LNCaP clone FGC (cell line): Measurements from ENCODE around the gene ADAMTS16.

Source experiments
- DNase-seq: peaks from one replicate; pipeline ENCODE4 v3.0.0-alpha.2; 2011; ENCODE audit warnings: low read depth
- H3K4me3 ChIP-seq: 2 replicates; pipeline ENCODE4 v1.5.1; 2011; ENCODE audit warnings: mild to moderate bottlenecking, low read depth, low read length, control low read depth
- TF ChIP-seq, protein P1 (sequence below): IDR thresholded peaks from 2 replicates; pipeline ENCODE4 v1.5.1; 2012; ENCODE audit warnings: mild to moderate bottlenecking; ENCODE audit not compliant: control insufficient read depth, insufficient read depth; ENCODE audit errors: extremely low read depth

ADAMTS16 gene

GRCh38 chr5:5360941-5361520 lies 220.9 kb downstream of the ADAMTS16 start:
- TF ChIP-seq, protein P1, sequence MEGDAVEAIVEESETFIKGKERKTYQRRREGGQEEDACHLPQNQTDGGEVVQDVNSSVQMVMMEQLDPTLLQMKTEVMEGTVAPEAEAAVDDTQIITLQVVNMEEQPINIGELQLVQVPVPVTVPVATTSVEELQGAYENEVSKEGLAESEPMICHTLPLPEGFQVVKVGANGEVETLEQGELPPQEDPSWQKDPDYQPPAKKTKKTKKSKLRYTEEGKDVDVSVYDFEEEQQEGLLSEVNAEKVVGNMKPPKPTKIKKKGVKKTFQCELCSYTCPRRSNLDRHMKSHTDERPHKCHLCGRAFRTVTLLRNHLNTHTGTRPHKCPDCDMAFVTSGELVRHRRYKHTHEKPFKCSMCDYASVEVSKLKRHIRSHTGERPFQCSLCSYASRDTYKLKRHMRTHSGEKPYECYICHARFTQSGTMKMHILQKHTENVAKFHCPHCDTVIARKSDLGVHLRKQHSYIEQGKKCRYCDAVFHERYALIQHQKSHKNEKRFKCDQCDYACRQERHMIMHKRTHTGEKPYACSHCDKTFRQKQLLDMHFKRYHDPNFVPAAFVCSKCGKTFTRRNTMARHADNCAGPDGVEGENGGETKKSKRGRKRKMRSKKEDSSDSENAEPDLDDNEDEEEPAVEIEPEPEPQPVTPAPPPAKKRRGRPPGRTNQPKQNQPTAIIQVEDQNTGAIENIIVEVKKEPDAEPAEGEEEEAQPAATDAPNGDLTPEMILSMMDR, result no peak
- DNase-seq, result no peak
- no peak overlapping the region for H3K4me3 ChIP-seq

DNA sequence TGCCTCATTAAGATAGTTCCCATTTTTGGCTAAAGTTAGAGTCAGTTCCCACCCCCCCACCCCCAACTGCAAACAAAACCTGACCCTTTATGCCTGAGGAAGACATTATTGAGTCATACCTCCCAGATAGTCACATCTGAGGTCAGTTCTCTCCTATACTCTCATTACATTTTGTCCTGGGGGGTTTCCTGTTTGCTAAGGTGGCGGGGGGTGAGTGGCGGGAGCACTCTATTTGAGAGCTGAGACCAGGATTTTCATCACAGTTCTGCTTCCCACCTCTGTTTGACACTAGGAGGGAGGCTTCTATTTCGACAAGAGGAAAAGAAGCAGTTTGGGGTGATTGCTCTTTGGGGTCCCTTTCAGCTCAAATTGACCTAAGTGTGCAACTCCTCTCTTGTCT lies 222.9 kb downstream of the ADAMTS16 start:
- H3K4me3 ChIP-seq, result no peak overlapping the region
- DNase-seq, result no peak

GRCh38 chr5:5364932-5365331 lies 224.8 kb downstream of the ADAMTS16 start:
- DNase-seq, result no peak

More for the DNA sequence above, 222.9 kb downstream of the ADAMTS16 start:
- TF ChIP-seq, protein P1, result no peak

GRCh38 chr5:5367739-5368138 lies 227.6 kb downstream of the ADAMTS16 start:
- DNase-seq, result no peak
- TF ChIP-seq, protein P1, result no peak
- H3K4me3 ChIP-seq, result no peak overlapping the region

More at GRCh38 chr5:5364932-5365331, 224.8 kb downstream of the ADAMTS16 start:
- TF ChIP-seq, protein P1, result no peak
- H3K4me3 ChIP-seq, result no peak overlapping the region

DNA sequence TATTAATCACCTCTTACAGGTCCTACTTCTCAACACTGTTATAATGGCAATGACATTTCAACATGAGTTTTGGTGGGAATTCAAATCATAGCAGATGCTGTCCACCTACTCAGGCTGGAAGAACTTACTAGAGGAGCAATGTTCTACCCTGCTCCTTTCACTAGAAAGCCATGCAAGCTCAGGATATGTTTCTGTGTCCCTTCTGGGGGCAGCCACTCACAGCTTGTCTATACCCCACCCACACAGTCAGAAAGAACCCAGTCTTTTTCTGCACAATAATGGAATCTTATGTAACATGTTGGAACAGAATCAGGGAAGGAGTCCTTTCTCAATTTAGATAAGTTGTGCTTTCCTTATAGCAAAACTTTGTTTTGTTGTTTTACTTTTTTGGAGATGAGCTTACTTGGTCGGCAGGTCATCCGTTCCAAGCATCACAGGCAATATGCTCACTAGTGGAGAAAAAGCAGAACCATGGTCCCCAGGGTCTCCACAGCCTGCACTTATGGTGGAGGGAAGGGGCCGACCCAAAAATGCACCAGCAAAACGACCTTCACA lies 229.0 kb downstream of the ADAMTS16 start:
- TF ChIP-seq, protein P1, result no peak
- no peak overlapping the region for H3K4me3 ChIP-seq
- DNase-seq, result no peak
